ENCODE results near the gene IRF2BPL.

The IRF2BPL gene

GRCh38 chr14:77028384-77029231 is at the start of gene IRF2BPL:
TSS of gene IRF2BPL (minus strand) at chr14:77028708. CDS start at chr14:77027792, 916 bp downstream.
- DNase-seq (ENCODE audit: low spot score), result peak; percentile 96

- DNase-seq (ENCODE audit: low spot score), result no peak
These were observed 48.5 kb upstream of the IRF2BPL start for GRCh38 chr14:77077040-77077439.

- no peak for DNase-seq (ENCODE audit: low spot score)
These were observed 47.7 kb upstream of the IRF2BPL start for GRCh38 chr14:77076113-77076631.

GRCh38 chr14:77074969-77075368 is 46.5 kb upstream of the IRF2BPL start:
- no peak for DNase-seq (ENCODE audit: low spot score)

- DNase-seq (ENCODE audit: low spot score), result no peak
These were observed 43.5 kb upstream of the IRF2BPL start for GRCh38 chr14:77071938-77072388.

GRCh38 chr14:77069551-77069950 is 41.0 kb upstream of the IRF2BPL start:
- DNase-seq (ENCODE audit: low spot score), result no peak

GRCh38 chr14:77068517-77069200 is 40.2 kb upstream of the IRF2BPL start:
- no peak for DNase-seq (ENCODE audit: low spot score)

GRCh38 chr14:77067632-77068516 is 39.4 kb upstream of the IRF2BPL start:
- peak; percentile 56 for DNase-seq (ENCODE audit: low spot score)

- no peak for DNase-seq (ENCODE audit: low spot score)
These were observed 38.2 kb upstream of the IRF2BPL start for GRCh38 chr14:77066578-77067172.

GRCh38 chr14:77065851-77066577 is 37.5 kb upstream of the IRF2BPL start:
- no peak for DNase-seq (ENCODE audit: low spot score)

GRCh38 chr14:77064521-77065178 is 36.1 kb upstream of the IRF2BPL start:
- no peak for DNase-seq (ENCODE audit: low spot score)

GRCh38 chr14:77063571-77064171 is 35.2 kb upstream of the IRF2BPL start:
- no peak for DNase-seq (ENCODE audit: low spot score)

- no peak for DNase-seq (ENCODE audit: low spot score)
These were observed 33.8 kb upstream of the IRF2BPL start for GRCh38 chr14:77062261-77062660.

- DNase-seq (ENCODE audit: low spot score), result no peak
These were observed 33.2 kb upstream of the IRF2BPL start for GRCh38 chr14:77061630-77062257.

- peak; percentile 45 for DNase-seq (ENCODE audit: low spot score)
These were observed 30.9 kb upstream of the IRF2BPL start for GRCh38 chr14:77059276-77059915.

GRCh38 chr14:77058785-77059184 is 30.3 kb upstream of the IRF2BPL start:
- no peak for DNase-seq (ENCODE audit: low spot score)

- no peak for DNase-seq (ENCODE audit: low spot score)
These were observed 29.6 kb upstream of the IRF2BPL start for GRCh38 chr14:77058117-77058516.

- DNase-seq (ENCODE audit: low spot score), result no peak
These were observed 27.5 kb upstream of the IRF2BPL start for GRCh38 chr14:77055981-77056380.

- DNase-seq (ENCODE audit: low spot score), result peak; percentile 56
These were observed 26.8 kb upstream of the IRF2BPL start for GRCh38 chr14:77055306-77055705.
